ENCODE results near the gene SH2D7. TPM values are rescaled to one million over a fixed set of nuclear protein-coding genes. Genes with fewer than 3 reads are reported as not detected.

Gene SH2D7
- total and polyA plus RNA-seq, 2 donors (not counting 1 experiment from before 2014, with no cell fraction given), result not detected

- DNase-seq, result no peak
- 85% methylated on average over 4 of the region's 4 CpGs for WGBS (ENCODE audit: insufficient coverage)
- no peak overlapping the region for H3K4me3 Mint-ChIP-seq
- Histone ChIP-seq H3K9me3 (ENCODE audit: control extremely low read depth in 1 of 3, control insufficient read depth in 2 of 3, insufficient read depth in 1 of 3, low read length in 2 of 3) (peaks cover 0 to 3% (median 0%) of the 10 kb centered on the region in 3 donors), H3K9ac (ENCODE audit: low read length) (no peak overlapping the region), H3K4me3 (ENCODE audit: control extremely low read depth in 1 of 5, extremely low read depth in 1 of 5, insufficient read depth in 1 of 5, low read depth in 2 of 5, low read length in 4 of 5) (no peak overlapping the region), H3K36me3 (replicated peaks in 1 of 2; ENCODE audit: control extremely low read depth in 1 of 2, control insufficient read depth in 1 of 2, extremely low read depth in 1 of 2, insufficient read depth in 2 of 2, low read length in 1 of 2) (no peaks in the 10 kb centered on the region), H3K79me2 (ENCODE audit: control insufficient read depth, insufficient read depth, low read length) (no peaks in the 10 kb centered on the region), H2AFZ (ENCODE audit: insufficient read depth, low read depth, low read length, poor library complexity, severe bottlenecking) (no peak overlapping the region), H3K27ac (ENCODE audit: low read length in 2 of 2) (no peak overlapping the region), H3K4me1 (ENCODE audit: control insufficient read depth in 2 of 2, insufficient read depth in 2 of 2, low read length in 2 of 2) (peaks cover 0 to 4% of the 10 kb centered on the region in 2 donors), H3K27me3 (replicated peaks in 1 of 4; ENCODE audit: control extremely low read depth in 1 of 4, control insufficient read depth in 3 of 4, insufficient read depth in 4 of 4, low read length in 3 of 4) (no peaks in the 10 kb centered on the region), H3K4me2 (replicated peaks; ENCODE audit: low read depth, low read length, poor library complexity, severe bottlenecking) (no peak overlapping the region), H4K20me1 (ENCODE audit: control insufficient read depth, insufficient read depth, low read length, poor library complexity, severe bottlenecking) (no peaks in the 10 kb centered on the region)
- H3K4me1 Mint-ChIP-seq, result no peaks in the 10 kb centered on the region
- H3K27ac Mint-ChIP-seq, result no peak overlapping the region
- H3K27me3 Mint-ChIP-seq, result no peaks in the 10 kb centered on the region
- CTCF ChIA-PET, result interaction anchor here (1.6 to 2.5 kb wide), 2 partner anchors 11 to 91 kb away, joined by 4 to 8 read pairs; partner anchors contain the start of gene SH2D7
- POLR2A ChIA-PET, result no interaction called here
- H3K9me3 Mint-ChIP-seq (ENCODE audit: insufficient read depth), result no peaks in the 10 kb centered on the region
- ATAC-seq (ENCODE audit: low read depth), result no peak
- TF ChIP-seq, protein P1, sequence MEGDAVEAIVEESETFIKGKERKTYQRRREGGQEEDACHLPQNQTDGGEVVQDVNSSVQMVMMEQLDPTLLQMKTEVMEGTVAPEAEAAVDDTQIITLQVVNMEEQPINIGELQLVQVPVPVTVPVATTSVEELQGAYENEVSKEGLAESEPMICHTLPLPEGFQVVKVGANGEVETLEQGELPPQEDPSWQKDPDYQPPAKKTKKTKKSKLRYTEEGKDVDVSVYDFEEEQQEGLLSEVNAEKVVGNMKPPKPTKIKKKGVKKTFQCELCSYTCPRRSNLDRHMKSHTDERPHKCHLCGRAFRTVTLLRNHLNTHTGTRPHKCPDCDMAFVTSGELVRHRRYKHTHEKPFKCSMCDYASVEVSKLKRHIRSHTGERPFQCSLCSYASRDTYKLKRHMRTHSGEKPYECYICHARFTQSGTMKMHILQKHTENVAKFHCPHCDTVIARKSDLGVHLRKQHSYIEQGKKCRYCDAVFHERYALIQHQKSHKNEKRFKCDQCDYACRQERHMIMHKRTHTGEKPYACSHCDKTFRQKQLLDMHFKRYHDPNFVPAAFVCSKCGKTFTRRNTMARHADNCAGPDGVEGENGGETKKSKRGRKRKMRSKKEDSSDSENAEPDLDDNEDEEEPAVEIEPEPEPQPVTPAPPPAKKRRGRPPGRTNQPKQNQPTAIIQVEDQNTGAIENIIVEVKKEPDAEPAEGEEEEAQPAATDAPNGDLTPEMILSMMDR (IDR thresholded peaks at IDR 0.05), result no peak
- no peak for TF ChIP-seq EZH2 (IDR thresholded peaks at IDR 0.05; ENCODE audit: borderline replicate concordance, insufficient read depth, low read depth, low read length, poor library complexity, severe bottlenecking)
- intact Hi-C loops (cut with micrococcal nuclease), result no loop called here
Measured at GRCh38 chr15:78104119-78104479, 11.7 kb downstream of the SH2D7 start.

DNA sequence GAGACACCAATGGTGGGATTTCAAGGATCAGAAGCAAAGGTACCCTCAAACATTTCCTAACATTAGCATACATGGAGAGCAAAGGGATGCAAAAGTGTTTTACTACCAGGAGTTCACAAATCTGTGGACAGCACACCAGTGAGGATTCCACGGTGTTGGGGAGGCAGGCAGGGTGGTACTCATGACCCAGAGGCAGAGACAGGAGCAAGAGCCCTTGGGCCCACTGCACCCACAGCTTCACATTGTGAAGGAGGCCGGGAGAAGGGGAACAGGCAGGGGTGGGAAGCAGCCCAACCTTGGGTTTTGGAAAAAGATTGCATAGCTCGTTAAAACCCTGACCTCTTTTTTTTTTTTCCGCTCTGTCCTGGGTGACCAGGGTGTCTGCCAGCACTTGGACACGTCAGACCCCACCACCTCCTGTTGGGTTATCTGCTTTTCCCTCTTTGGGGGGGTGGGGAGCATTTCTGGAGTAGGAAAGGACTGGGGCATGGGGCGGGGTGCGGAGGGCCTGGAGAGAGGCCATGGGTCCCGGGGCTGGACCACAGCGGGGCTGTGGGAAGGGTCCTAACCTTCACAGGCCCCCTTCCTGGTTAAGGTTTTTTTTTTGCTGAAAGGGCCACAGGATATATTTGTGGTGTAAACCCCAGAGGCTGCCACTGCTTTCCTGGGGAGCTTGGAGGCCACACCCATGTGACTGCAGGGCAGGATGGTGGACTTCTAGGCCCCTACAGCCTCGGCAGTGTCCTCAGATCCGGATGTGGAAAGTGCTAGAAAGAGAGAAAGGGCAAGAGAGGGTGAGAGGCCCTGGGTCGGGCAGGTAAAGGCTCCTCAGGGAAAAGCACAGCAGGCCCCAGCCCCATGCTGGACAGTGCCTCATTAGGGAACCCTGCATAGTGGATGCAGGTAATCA, 12.5 kb downstream of the SH2D7 start:
- 91% methylated on average over 9 of the region's 12 CpGs for WGBS (ENCODE audit: insufficient coverage)
- H3K9ac ChIP-seq (ENCODE audit: low read length), result no peak overlapping the region
- no peak overlapping the region for H3K27ac ChIP-seq (ENCODE audit: low read length in 2 of 2)
- Mint-ChIP-seq H3K27me3 (no peaks in the 10 kb centered on the region), H3K4me3 (no peak overlapping the region), H3K4me1 (no peaks in the 10 kb centered on the region), H3K27ac (no peak overlapping the region), H3K9me3 (ENCODE audit: insufficient read depth) (no peaks in the 10 kb centered on the region)
- POLR2A ChIA-PET, result no interaction called here
- H3K27me3 ChIP-seq (replicated peaks in 1 of 4; ENCODE audit: control extremely low read depth in 1 of 4, control insufficient read depth in 3 of 4, insufficient read depth in 4 of 4, low read length in 3 of 4), result no peaks in the 10 kb centered on the region
- H3K79me2 ChIP-seq (ENCODE audit: control insufficient read depth, insufficient read depth, low read length), result no peaks in the 10 kb centered on the region
- H3K4me3 ChIP-seq (ENCODE audit: control extremely low read depth in 1 of 5, extremely low read depth in 1 of 5, insufficient read depth in 1 of 5, low read depth in 2 of 5, low read length in 4 of 5), result no peak overlapping the region
- no peaks in the 10 kb centered on the region for H4K20me1 ChIP-seq (ENCODE audit: control insufficient read depth, insufficient read depth, low read length, poor library complexity, severe bottlenecking)
- H3K36me3 ChIP-seq (replicated peaks in 1 of 2; ENCODE audit: control extremely low read depth in 1 of 2, control insufficient read depth in 1 of 2, extremely low read depth in 1 of 2, insufficient read depth in 2 of 2, low read length in 1 of 2), result no peaks in the 10 kb centered on the region
- peaks cover 0 to 3% (median 0%) of the 10 kb centered on the region in 3 donors for H3K9me3 ChIP-seq (ENCODE audit: control extremely low read depth in 1 of 3, control insufficient read depth in 2 of 3, insufficient read depth in 1 of 3, low read length in 2 of 3)
- H3K4me2 ChIP-seq (replicated peaks; ENCODE audit: low read depth, low read length, poor library complexity, severe bottlenecking), result no peak overlapping the region
- intact Hi-C loops (cut with micrococcal nuclease), result no loop called here
- CTCF ChIA-PET, result interaction anchor here (1.5 to 9.4 kb wide), 6 partner anchors 12 to 148 kb away, joined by 4 to 164 read pairs (median 14); partner anchors contain the start of gene SH2D7
- TF ChIP-seq, protein P1 (IDR thresholded peaks at IDR 0.05), result no peak
- no peak for TF ChIP-seq EZH2 (IDR thresholded peaks at IDR 0.05; ENCODE audit: borderline replicate concordance, insufficient read depth, low read depth, low read length, poor library complexity, severe bottlenecking)
- DNase-seq, result no peak
- peaks cover 0 to 4% of the 10 kb centered on the region in 2 donors for H3K4me1 ChIP-seq (ENCODE audit: control insufficient read depth in 2 of 2, insufficient read depth in 2 of 2, low read length in 2 of 2)
- ATAC-seq (ENCODE audit: low read depth), result no peak
- H2AFZ ChIP-seq (ENCODE audit: insufficient read depth, low read depth, low read length, poor library complexity, severe bottlenecking), result no peak overlapping the region

Data from B cell (primary cell).